ENCODE data around the gene SMPD3.

DNA sequence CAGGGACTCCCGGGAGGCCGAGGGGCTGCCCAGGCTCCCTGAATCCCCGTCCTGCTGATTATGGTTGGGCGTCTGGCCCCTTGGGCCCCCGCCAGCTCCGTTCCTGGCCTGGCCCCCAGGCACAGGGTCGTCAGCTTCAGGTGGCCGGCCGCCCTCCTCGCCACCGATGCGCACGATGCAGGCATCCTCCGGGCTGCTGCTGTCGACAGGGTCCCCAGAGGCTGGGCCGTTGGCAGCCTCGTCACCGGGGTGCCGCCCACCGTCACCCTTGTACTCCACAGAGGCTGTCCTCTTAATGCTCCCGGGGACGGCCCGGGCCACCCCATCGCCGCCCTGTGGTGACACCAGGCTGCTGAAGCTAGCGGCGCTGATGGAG, 77.0 kb downstream of the SMPD3 start:
- TF ChIP-seq CTCF (IDR thresholded peaks at IDR 0.05; ENCODE audit: control extremely low read depth in 1 of 3, insufficient read depth in 1 of 3, low read depth in 1 of 3, low read length in 3 of 3), result no peak
- TF ChIP-seq, protein P1, sequence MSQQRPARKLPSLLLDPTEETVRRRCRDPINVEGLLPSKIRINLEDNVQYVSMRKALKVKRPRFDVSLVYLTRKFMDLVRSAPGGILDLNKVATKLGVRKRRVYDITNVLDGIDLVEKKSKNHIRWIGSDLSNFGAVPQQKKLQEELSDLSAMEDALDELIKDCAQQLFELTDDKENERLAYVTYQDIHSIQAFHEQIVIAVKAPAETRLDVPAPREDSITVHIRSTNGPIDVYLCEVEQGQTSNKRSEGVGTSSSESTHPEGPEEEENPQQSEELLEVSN (IDR thresholded peaks at IDR 0.05), result no peak
- no peak for TF ChIP-seq PHF8 (conservative IDR thresholded peaks at IDR 0.05; ENCODE audit: low read depth, low read length)
